ENCODE measurements around the gene SNCB.
"Not testable (repeated sequence)": the region's sequence is repeated elsewhere in the genome, so short reads cannot be mapped to it uniquely, and the experiment has no call there.

The SNCB gene

DNA sequence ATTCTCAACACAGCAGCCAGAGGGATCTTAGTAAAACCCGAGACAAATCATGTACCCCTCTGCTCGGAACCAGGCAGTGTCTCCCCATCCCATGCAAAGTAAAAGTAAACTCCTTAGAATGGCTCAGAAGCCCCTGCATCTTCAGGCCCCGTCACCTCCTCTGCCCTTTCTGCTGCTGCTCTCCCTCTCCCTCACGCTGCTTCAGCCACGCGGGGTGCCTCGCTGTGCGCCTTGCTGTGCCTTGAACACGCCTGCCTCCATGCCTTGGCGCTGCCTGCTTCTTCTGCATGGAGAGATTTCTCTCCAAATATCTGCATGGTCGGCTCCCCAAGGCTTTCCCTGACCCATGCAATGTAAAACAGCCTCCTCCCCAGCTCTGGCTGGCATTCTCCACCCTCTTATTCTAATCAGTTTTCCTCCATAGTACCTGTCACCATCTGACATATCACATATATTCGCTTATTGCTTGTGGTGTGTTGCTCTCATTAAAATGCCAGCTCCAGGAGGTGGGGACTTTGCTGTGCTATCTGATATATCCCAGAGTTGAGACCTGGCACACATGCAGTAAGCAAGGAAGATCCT, 28.3 kb downstream of the SNCB start:
- TF ChIP-seq, protein P1, sequence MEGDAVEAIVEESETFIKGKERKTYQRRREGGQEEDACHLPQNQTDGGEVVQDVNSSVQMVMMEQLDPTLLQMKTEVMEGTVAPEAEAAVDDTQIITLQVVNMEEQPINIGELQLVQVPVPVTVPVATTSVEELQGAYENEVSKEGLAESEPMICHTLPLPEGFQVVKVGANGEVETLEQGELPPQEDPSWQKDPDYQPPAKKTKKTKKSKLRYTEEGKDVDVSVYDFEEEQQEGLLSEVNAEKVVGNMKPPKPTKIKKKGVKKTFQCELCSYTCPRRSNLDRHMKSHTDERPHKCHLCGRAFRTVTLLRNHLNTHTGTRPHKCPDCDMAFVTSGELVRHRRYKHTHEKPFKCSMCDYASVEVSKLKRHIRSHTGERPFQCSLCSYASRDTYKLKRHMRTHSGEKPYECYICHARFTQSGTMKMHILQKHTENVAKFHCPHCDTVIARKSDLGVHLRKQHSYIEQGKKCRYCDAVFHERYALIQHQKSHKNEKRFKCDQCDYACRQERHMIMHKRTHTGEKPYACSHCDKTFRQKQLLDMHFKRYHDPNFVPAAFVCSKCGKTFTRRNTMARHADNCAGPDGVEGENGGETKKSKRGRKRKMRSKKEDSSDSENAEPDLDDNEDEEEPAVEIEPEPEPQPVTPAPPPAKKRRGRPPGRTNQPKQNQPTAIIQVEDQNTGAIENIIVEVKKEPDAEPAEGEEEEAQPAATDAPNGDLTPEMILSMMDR (IDR thresholded peaks at IDR 0.05; ENCODE audit: low read length, missing control alignments), result no peak
- DNase-seq (ENCODE audit: low read depth), result no peak
- H3K4me3 ChIP-seq (replicated peaks; ENCODE audit: low read depth, low read length), result no peak overlapping the region

DNA sequence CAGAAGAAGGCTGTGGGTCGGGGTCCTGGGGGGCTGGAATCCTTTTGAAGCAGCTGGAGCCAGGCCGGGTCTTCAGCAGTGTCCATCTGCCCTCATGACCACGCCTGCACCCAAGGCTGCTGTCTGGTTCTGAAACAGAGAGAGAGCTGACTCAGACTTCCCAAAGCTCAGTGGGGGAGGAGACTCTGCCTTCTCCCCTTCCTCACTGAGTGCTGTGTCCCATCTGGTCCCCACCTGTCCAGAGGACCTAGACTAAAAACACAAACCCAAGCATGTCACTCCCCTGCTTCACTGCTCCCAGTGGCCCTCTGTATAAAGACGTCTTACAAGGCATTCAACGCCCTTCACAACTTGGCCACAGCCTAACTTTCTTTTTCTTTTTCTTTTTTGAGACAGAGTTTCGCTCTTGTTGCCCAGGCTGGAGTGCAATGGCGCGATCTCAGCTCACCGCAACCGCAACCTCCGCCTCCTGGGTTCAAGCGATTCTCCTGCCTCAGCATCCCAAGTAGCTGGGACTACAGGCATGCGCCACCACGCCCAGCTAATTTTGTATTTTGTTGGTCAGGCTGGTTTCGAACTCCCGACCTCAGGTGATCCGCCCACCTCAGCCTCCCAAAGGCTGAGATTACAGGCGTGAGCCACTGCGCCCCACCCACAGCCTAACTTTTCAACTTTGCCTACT, 30.4 kb downstream of the SNCB start:
- H3K4me3 ChIP-seq (replicated peaks; ENCODE audit: low read depth, low read length); DNase-seq (ENCODE audit: low read depth): not testable (repeated sequence)

DNA sequence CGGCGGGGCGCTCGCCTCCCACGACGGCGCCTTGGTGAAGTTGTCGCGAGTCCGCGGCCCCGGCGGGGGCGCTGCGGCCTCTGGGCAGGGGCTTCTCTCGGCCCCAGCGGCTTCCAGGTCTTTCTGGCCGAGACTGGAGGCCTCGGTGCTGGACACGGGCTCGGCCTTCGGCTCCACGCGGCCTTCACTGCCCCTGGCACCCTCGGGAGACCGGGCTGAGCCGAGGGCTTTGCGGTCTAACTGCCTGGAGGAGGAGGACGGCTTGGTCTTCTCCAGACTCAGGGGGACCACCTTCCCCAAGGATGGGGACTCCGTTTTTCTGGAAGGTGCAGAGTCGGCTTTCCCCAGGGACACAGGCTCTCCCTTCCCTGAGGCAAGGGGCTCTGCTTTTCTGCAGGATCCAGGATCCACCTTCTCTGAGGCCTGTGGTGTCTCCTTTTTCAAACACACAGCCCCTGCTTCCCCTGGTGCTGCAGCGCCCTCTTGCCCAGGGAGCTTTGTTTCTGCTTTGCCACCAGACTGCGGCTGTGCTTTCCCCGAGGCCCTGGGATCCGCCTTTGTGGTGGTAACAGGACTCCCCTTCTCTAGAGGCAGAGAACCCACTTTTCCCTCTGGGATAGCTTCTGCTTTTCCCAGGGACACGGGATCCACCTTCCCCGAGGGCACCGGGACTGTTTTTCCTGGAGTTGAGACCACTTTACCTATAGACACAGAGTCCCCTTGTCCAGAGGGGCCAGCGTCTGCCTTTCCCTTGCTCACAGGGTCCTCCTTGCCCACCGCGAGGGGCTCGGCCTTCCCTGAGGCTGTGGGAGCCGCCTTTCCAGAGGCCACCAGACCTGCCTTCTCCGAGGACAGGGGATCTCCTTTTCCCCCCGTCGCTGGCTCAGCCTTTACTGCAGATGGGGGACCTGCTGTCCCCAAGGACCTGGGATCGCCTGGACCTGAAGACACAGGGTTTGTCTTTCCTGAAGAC, 32.6 kb downstream of the SNCB start:
- TF ChIP-seq, protein P1 (IDR thresholded peaks at IDR 0.05; ENCODE audit: low read length, missing control alignments), result no peak
- no peak overlapping the region for H3K4me3 ChIP-seq (replicated peaks; ENCODE audit: low read depth, low read length)
- no peak for DNase-seq (ENCODE audit: low read depth)

DNA sequence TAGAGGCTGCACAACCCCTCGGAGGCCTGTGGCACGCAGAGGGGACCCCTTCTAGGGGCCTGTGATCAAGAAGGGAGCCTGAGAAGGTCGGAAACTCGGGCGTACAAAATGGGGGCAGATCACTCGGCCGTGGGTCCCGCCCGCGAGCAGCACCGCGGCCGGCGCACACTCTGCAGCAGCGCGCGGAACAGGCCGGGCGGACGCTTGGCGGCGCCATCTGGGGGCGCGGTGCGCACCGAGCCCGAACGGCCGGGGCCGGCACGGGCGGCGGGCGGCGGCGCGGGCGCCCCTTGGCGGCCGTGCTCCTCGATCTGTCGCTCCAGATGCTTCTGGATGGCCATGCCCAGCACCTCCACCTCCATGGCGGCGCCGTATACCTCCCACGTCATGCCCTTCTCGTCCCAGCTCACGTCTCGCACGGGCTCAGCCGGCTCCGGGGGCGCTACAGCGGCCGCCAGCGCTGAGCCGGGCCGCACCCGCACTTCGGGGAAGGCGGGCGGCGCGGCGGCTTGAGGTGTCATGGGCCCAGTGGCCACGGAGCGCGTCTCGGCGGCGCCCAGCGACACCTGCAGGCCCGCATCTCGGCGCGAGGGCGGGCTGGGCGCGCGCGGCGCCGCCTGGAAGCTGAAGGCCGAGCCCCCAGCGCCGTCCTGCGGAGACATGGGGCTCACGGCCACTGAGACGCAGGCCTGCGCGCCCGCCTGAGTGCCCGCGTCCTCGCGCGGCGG, 33.5 kb downstream of the SNCB start:
- peak overlapping the region; percentile 19 for H3K4me3 ChIP-seq (replicated peaks; ENCODE audit: low read depth, low read length)
- TF ChIP-seq, protein P1 (IDR thresholded peaks at IDR 0.05; ENCODE audit: low read length, missing control alignments), result no peak
- peak; percentile 36 for DNase-seq (ENCODE audit: low read depth)

DNA sequence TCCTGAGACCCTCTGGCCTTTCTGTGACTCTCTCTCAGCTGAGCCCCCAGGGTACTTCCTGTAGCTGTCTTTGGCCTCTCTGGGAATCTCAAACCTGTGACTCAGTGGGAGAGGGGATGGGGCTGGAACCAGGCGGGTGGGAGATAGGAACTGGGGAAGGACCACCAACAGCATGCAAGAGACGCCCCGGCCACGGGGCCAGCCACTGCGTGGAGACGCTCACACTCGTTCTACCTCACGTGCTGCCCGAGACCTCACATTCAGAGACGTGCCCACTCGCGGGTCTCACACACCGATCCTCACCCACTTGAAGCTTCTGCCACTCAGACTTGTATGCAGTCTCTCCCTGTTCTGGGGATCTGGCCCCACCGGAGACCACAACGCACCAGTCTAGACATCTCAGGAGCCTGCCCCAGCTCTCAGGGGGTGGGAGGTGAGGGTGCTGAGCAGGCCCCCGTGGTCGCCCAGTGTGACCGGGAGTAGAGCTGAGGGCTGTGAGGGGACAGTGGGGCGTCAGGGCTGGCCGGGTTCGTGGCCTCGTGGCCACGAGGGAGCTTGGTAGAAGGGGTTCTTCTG, 34.2 kb downstream of the SNCB start:
- TF ChIP-seq, protein P1 (IDR thresholded peaks at IDR 0.05; ENCODE audit: low read length, missing control alignments), result no peak
- H3K4me3 ChIP-seq (replicated peaks; ENCODE audit: low read depth, low read length), result no peak overlapping the region
- no peak for DNase-seq (ENCODE audit: low read depth)

DNA sequence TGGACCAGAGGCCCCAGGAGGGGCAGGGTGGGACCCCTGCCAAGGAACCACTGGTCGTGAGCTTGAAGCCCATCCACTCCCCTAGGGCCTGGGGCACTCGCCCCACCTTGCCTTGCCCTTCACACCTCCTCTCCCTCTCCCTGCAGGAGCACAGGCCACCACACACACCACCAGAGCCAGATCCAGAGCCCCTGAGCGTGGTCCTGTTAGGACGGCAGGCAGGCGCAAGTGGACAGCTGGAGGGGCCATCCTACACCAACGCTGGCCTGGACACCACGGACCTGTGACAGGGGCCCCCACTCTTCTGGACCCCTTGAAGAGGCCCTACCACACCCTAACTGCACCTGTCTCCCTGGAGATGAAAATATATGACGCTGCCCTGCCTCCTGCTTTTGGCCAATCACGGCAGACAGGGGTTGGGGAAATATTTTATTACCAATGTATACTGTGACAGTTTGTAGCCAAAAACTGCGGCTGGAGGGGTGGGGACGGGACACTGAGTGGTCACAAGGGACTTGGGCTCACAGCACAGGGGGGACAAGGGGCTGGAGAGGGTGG, 34.9 kb downstream of the SNCB start:
- DNase-seq (ENCODE audit: low read depth), result no peak
- TF ChIP-seq, protein P1 (IDR thresholded peaks at IDR 0.05; ENCODE audit: low read length, missing control alignments), result no peak
- H3K4me3 ChIP-seq (replicated peaks; ENCODE audit: low read depth, low read length), result no peak overlapping the region

Data from fibroblast of pulmonary artery (primary cell).